COR-L47 (cell line): ENCODE results near the gene ZFP1.
"Not testable (repeated sequence)": the region's sequence is repeated elsewhere in the genome, so short reads cannot be mapped to it uniquely, and the experiment has no call there.

Experiments
- DNase-seq: peaks from one replicate; lab custom pipeline; 2025; lab: John Stamatoyannopoulos, UW

ZFP1 gene

GRCh38 chr16:75113541-75114121 is 34.7 kb upstream of the ZFP1 start:
- DNase-seq, result no peak

GRCh38 chr16:75114179-75114945 is 34.0 kb upstream of the ZFP1 start:
- no peak for DNase-seq

GRCh38 chr16:75114946-75115825 is 33.1 kb upstream of the ZFP1 start:
- DNase-seq, result no peak

- no peak for DNase-seq
Measured at GRCh38 chr16:75116081-75116910, 32.0 kb upstream of the ZFP1 start, which contains the start of gene LDHD. LDHD (minus strand) TSS chr16:75116780; CDS start chr16:75116720, 60 bp downstream.

- DNase-seq, result no peak
Measured at GRCh38 chr16:75116911-75117245, 31.4 kb upstream of the ZFP1 start.

GRCh38 chr16:75118943-75119539 is 29.3 kb upstream of the ZFP1 start:
- DNase-seq, result no peak

- no peak for DNase-seq
Measured at GRCh38 chr16:75120253-75120652, 28.1 kb upstream of the ZFP1 start.

- no peak for DNase-seq
Measured at GRCh38 chr16:75121949-75122568, 26.3 kb upstream of the ZFP1 start.

- DNase-seq, result no peak
Measured at GRCh38 chr16:75122609-75123008, 25.7 kb upstream of the ZFP1 start.

GRCh38 chr16:75127713-75128415 is 20.5 kb upstream of the ZFP1 start:
- DNase-seq, result no peak

GRCh38 chr16:75129421-75130149 is 18.7 kb upstream of the ZFP1 start:
- not testable (repeated sequence) for DNase-seq

GRCh38 chr16:75130150-75130771 is 18.1 kb upstream of the ZFP1 start:
- no peak for DNase-seq

GRCh38 chr16:75131081-75131480 is 17.2 kb upstream of the ZFP1 start:
- DNase-seq, result no peak

GRCh38 chr16:75138233-75138632 is 10.1 kb upstream of the ZFP1 start:
- DNase-seq, result no peak

GRCh38 chr16:75138636-75139035 is 9.7 kb upstream of the ZFP1 start:
- no peak for DNase-seq

- no peak for DNase-seq
Measured at GRCh38 chr16:75139498-75139897, 8.8 kb upstream of the ZFP1 start.

GRCh38 chr16:75143941-75144340 is 4.4 kb upstream of the ZFP1 start:
- no peak for DNase-seq

- no peak for DNase-seq
Measured at GRCh38 chr16:75147968-75148310, 385 bp upstream of the ZFP1 start.

- no peak for DNase-seq
Measured at GRCh38 chr16:75151798-75152197, 3.5 kb downstream of the ZFP1 start.
